Activated CD4-positive, alpha-beta T cell treated with anti-CD3 and anti-CD28 coated beads for 4 hours (primary cell): Measurements from ENCODE around the gene NGDN.
"Not testable (repeated sequence)": the region's sequence is repeated elsewhere in the genome, so short reads cannot be mapped to it uniquely, and the experiment has no call there.

Source experiments
- DNase-seq, 2 donors: peaks; one replicate each; pipeline ENCODE4 v3.0.0-alpha.2; 2020

The NGDN gene

GRCh38 chr14:23439107-23439835 lies 30.2 kb upstream of the NGDN start:
- DNase-seq, result no peak

GRCh38 chr14:23441076-23441475 lies 28.4 kb upstream of the NGDN start:
- no peak for DNase-seq

GRCh38 chr14:23442721-23443356 lies 26.7 kb upstream of the NGDN start:
- no peak for DNase-seq

GRCh38 chr14:23443411-23443812 lies 26.1 kb upstream of the NGDN start:
- no peak for DNase-seq

- no peak for DNase-seq
These were observed 25.6 kb upstream of the NGDN start for GRCh38 chr14:23443881-23444280.

- DNase-seq, result no peak
These were observed 25.2 kb upstream of the NGDN start for GRCh38 chr14:23444314-23444713.

- DNase-seq, result no peak
These were observed 23.7 kb upstream of the NGDN start for GRCh38 chr14:23445773-23446172.

- DNase-seq, result no peak
These were observed 23.1 kb upstream of the NGDN start for GRCh38 chr14:23446291-23446851.

- no peak for DNase-seq
These were observed 21.8 kb upstream of the NGDN start for GRCh38 chr14:23447361-23448350.

- no peak for DNase-seq
These were observed 20.2 kb upstream of the NGDN start for GRCh38 chr14:23449314-23449713.

GRCh38 chr14:23450379-23450778 lies 19.1 kb upstream of the NGDN start:
- DNase-seq, result no peak

GRCh38 chr14:23452237-23452636 lies 17.3 kb upstream of the NGDN start:
- DNase-seq, result no peak

GRCh38 chr14:23454445-23454856 lies 15.1 kb upstream of the NGDN start:
- DNase-seq, result no peak

GRCh38 chr14:23456883-23457586 lies 12.5 kb upstream of the NGDN start:
- not testable (repeated sequence) for DNase-seq

GRCh38 chr14:23457587-23458445 lies 11.7 kb upstream of the NGDN start:
- no peak for DNase-seq

- no peak for DNase-seq
These were observed 8.5 kb upstream of the NGDN start for GRCh38 chr14:23460960-23461359.

GRCh38 chr14:23464700-23465099 lies 4.8 kb upstream of the NGDN start:
- DNase-seq, result no peak

GRCh38 chr14:23465261-23465660 lies 4.2 kb upstream of the NGDN start:
- DNase-seq, result no peak

- DNase-seq, result no peak
These were observed 788 bp upstream of the NGDN start for GRCh38 chr14:23468704-23469126.

GRCh38 chr14:23469906-23470403 lies 452 bp downstream of the NGDN start:
- peak; percentile 41 to 49 for DNase-seq

GRCh38 chr14:23470947-23471346 lies 1.4 kb downstream of the NGDN start:
- DNase-seq, result no peak
